Peyer's patch (tissue), 4 donors: ENCODE measurements around the gene RNF168. TPM values are rescaled to one million over a fixed set of nuclear protein-coding genes. Genes with fewer than 3 reads are reported as not detected.

ENCODE experiments used
- DNase-seq, 3 donors: peaks; one replicate each; pipeline ENCODE4 v3.0.0-alpha.2; 2017 to 2019
- H3K27ac ChIP-seq, 4 donors: fragments of 200-600 bp; sonication (generic); one replicate each; pipeline ENCODE4 v1.5.1; 2016 to 2019
- H3K27me3 ChIP-seq, 2 donors: fragments of 200-600 bp; sonication (generic); one replicate each; pipeline ENCODE4 v1.5.1; 2019
- H3K36me3 ChIP-seq, 3 donors: fragments of 200-600 bp; sonication (generic); one replicate each; pipeline ENCODE4 v1.5.1; 2016 to 2019
- H3K4me1 ChIP-seq, 4 donors: fragments of 200-600 bp; sonication (generic); one replicate each; pipeline ENCODE4 v1.5.1; 2016 to 2019
- H3K4me3 ChIP-seq, 4 donors: fragments of 200-600 bp; sonication (generic); 1 replicate in 3 of 4; 2 replicates in 1 of 4; pipeline ENCODE4 v1.5.1; 2016 to 2019; ENCODE audit warnings: mild to moderate bottlenecking in 1 of 4
- H3K9me3 ChIP-seq, 4 donors: fragments of 200-600 bp; sonication (generic); one replicate each; pipeline ENCODE4 v1.5.1; 2016 to 2019; ENCODE audit warnings: mild to moderate bottlenecking in 1 of 4
- POLR2A ChIP-seq, 2 donors: fragments of 450-650 bp; IDR thresholded peaks; one replicate each; pipeline ENCODE4 v1.5.1; 2017; ENCODE audit warnings: antibody characterized with exemption in 2 of 2, mild to moderate bottlenecking in 2 of 2, moderate library complexity in 2 of 2
- total RNA-seq, 4 donors: library from RNA; depleted of rRNA; stranded (reverse); fragments of >200 nt; gene quantifications; one replicate each; pipeline ENCODE4 v1.1.0, GENCODE V29; 2016
- TF ChIP-seq, protein P1 (sequence below), 6 experiments: fragments of 450-650 bp in 4 of 6; fragments of 200-600 bp in 2 of 6; sonication (generic) in 1 of 6; IDR thresholded peaks; one replicate each; pipeline ENCODE4 v1.5.1; 2017 to 2019; ENCODE audit warnings: antibody characterized with exemption in 6 of 6, mild to moderate bottlenecking in 3 of 6, moderate library complexity in 1 of 6

RNF168 gene
- total RNA-seq, 4 donors from 2014 or later, result 13.3 to 56.1 (median 18.3) TPM

DNA sequence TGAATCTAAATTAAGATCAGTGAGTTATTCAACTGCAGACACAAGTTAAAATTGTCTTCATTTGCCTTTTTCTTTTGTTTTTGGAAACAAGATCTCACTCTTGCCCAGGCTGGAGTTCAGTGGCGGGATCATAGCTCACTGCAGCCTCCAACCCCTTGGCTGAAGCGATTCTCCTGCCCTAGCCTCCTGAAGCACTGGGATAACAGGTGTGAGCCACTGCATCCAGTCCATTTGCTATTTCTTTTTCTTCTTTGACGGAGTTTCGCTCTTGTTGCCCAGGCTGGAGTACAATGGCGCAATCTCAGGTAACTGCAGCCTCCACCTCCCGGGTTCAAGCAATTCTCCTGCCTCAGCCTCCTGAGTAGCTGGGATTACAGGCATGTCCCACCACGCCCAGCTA lies 10.3 kb downstream of the RNF168 start:
- Histone ChIP-seq H3K4me3 (no peak overlapping the region), H3K27me3 (no peaks in the 10 kb centered on the region), H3K4me1 (no peaks in the 10 kb centered on the region), H3K27ac (no peak overlapping the region), H3K9me3 (no peaks in the 10 kb centered on the region), H3K36me3 (no peaks in the 10 kb centered on the region)
- TF ChIP-seq, protein P1, sequence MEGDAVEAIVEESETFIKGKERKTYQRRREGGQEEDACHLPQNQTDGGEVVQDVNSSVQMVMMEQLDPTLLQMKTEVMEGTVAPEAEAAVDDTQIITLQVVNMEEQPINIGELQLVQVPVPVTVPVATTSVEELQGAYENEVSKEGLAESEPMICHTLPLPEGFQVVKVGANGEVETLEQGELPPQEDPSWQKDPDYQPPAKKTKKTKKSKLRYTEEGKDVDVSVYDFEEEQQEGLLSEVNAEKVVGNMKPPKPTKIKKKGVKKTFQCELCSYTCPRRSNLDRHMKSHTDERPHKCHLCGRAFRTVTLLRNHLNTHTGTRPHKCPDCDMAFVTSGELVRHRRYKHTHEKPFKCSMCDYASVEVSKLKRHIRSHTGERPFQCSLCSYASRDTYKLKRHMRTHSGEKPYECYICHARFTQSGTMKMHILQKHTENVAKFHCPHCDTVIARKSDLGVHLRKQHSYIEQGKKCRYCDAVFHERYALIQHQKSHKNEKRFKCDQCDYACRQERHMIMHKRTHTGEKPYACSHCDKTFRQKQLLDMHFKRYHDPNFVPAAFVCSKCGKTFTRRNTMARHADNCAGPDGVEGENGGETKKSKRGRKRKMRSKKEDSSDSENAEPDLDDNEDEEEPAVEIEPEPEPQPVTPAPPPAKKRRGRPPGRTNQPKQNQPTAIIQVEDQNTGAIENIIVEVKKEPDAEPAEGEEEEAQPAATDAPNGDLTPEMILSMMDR (IDR thresholded peaks at IDR 0.05), result no peak
- TF ChIP-seq POLR2A (IDR thresholded peaks at IDR 0.05), result no peak
- DNase-seq, result no peak

DNA sequence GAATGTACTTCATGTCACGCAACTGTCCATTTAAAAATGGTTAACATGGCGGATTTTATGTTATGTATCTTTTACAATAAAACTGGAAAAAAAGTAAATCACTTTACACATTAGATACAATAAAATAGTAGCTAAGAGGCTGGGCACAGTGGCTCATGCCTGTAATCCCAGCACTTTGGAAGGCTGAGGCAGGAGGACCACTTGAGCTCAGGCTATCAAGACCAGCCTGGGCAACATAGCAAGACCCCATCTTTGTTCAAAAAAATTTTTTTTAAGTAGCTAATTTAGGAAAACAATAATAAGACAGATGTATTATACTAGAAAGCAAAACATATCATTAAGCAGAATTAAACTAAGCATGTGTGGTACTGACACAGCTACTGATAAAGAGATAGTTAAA lies 11.5 kb downstream of the RNF168 start:
- DNase-seq, result no peak
- Histone ChIP-seq H3K4me1 (no peaks in the 10 kb centered on the region), H3K27me3 (no peaks in the 10 kb centered on the region), H3K36me3 (peaks cover 0 to 6% (median 0%) of the 10 kb centered on the region in 3 donors), H3K27ac (no peak overlapping the region), H3K9me3 (no peaks in the 10 kb centered on the region), H3K4me3 (no peak overlapping the region)
- TF ChIP-seq POLR2A (IDR thresholded peaks at IDR 0.05), result no peak
- TF ChIP-seq, protein P1 (IDR thresholded peaks at IDR 0.05), result no peak

DNA sequence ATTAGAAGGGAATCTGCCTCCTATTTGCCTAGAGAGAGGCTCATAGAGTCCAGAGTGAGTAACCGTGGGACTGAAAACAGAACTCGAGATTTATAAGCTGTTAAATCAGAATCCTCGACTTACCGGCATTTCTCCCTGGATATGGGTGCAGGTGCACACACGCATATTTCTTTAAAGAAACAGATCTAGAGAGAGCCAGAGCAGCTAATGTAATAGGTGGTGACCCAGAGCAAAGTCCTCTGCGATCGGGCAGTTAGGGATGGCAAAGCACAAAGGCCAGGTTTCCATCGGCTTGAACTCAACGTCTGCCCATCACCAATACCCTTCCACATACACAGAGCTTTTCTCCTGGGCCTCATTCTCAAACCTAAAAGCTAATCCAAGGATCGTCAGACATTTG lies 13.8 kb downstream of the RNF168 start:
- Histone ChIP-seq H3K4me3 (no peak overlapping the region), H3K36me3 (peaks cover 0 to 30% (median 0%) of the 10 kb centered on the region in 3 donors), H3K27me3 (no peaks in the 10 kb centered on the region), H3K27ac (no peak overlapping the region), H3K4me1 (no peaks in the 10 kb centered on the region), H3K9me3 (no peaks in the 10 kb centered on the region)
- no peak for TF ChIP-seq POLR2A (IDR thresholded peaks at IDR 0.05)
- TF ChIP-seq, protein P1 (IDR thresholded peaks at IDR 0.05), result no peak
- DNase-seq, result no peak

DNA sequence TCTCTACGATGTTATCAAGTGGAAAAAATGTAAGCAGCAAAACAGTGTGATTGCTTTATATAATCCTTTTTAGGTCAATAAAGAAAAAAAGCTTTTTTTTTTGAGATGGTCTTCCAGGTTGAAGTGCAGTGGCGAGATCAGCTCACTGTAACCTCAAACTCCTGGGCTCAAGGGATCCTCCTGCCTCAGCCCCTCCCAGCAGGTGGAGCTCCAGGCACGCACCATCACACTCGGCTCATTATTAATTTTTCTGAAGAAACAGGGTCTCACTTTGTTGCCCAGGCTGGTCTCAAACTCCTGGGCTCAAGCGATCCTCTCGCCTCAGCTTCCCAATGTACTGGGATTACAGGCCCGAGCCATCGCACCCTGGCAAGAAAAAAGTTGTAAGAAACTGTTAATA lies 17.3 kb downstream of the RNF168 start:
- DNase-seq, result no peak
- peaks cover 0 to 62% (median 0%) of the 10 kb centered on the region in 3 donors for H3K36me3 ChIP-seq
- no peak for TF ChIP-seq POLR2A (IDR thresholded peaks at IDR 0.05)
- TF ChIP-seq, protein P1 (IDR thresholded peaks at IDR 0.05), result peak in 4 of 6 experiments; percentile 14 to 36 (median 30)

DNA sequence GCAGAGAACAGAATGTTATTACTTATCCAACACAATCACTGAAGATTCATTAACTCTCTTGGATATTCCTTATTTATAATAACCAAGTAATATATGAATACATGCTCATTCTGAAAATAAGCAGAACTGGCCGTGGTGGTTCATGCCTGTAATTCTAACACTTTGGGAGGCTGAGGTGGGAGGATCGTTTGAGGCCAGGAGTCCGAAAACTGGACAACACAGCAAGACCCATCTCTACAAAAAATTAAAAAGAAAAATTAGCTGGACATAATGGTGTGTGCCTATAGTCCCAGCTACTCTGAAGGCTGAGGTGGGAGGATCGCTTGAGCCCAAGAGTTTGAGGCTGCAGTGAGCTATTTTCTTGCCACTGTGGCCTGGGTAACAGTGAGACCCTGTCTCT lies 25.9 kb downstream of the RNF168 start:
- Histone ChIP-seq H3K4me1 (no peaks in the 10 kb centered on the region), H3K36me3 (peaks cover 0 to 83% (median 0%) of the 10 kb centered on the region in 3 donors), H3K4me3 (no peak overlapping the region), H3K27me3 (no peaks in the 10 kb centered on the region), H3K9me3 (no peaks in the 10 kb centered on the region), H3K27ac (no peak overlapping the region)
- TF ChIP-seq POLR2A (IDR thresholded peaks at IDR 0.05), result no peak
- TF ChIP-seq, protein P1 (IDR thresholded peaks at IDR 0.05), result no peak
- DNase-seq, result no peak

More for the DNA sequence above, 17.3 kb downstream of the RNF168 start:
- Histone ChIP-seq H3K9me3 (no peaks in the 10 kb centered on the region), H3K4me3 (no peak overlapping the region), H3K27me3 (no peaks in the 10 kb centered on the region), H3K4me1 (no peaks in the 10 kb centered on the region), H3K27ac (no peak overlapping the region)

DNA sequence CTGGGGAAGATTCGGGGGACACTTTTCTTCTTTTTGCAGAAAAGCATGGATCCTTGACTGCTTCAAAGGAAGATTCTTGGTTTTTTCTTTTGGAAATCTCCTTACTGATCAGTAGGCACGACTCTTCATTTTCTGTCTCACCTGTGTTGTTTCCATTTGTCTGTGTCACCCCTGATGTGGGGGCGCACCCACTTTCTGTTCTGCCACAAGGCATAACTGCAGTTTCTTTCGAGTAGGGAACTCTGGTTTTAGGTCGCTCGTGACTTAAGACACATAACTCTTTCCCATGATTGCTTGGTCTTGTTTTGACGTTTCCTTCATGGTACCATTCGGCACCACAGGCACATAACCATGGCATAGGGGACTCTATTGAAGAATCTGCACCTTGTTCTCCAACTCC lies 31.3 kb downstream of the RNF168 start:
- DNase-seq, result no peak
- H3K4me3 ChIP-seq, result no peak overlapping the region
- no peaks in the 10 kb centered on the region for H3K4me1 ChIP-seq
- no peak for TF ChIP-seq POLR2A (IDR thresholded peaks at IDR 0.05)
- TF ChIP-seq, protein P1 (IDR thresholded peaks at IDR 0.05), result no peak
- peaks cover 0 to 52% (median 0%) of the 10 kb centered on the region in 3 donors for H3K36me3 ChIP-seq
- no peaks in the 10 kb centered on the region for H3K9me3 ChIP-seq
- H3K27me3 ChIP-seq, result no peaks in the 10 kb centered on the region
- no peak overlapping the region for H3K27ac ChIP-seq
